ENCODE measurements around the gene S100A2. TPM values are rescaled to one million over a fixed set of nuclear protein-coding genes. Genes with fewer than 3 reads are reported as not detected.

Gene S100A2
- total and polyA plus RNA-seq, 2 of the 8 experiments (the other 6 are each of a cell fraction or from before 2014, with no cell fraction given) = 0.86 TPM; not detected in 1

GRCh38 chr1:153545067-153546055, 20.3 kb downstream of the S100A2 start, which contains the start of gene S100A4 (continued):
- TF ChIP-seq USF2 (IDR thresholded peaks at IDR 0.05; ENCODE audit: low read length) (no peak), RFX5 (IDR thresholded peaks at IDR 0.05; ENCODE audit: borderline replicate concordance, low read depth, low read length) (no peak), YY1 (IDR thresholded peaks at IDR 0.05; ENCODE audit: low read depth, low read length) (no peak), SP4 (IDR thresholded peaks at IDR 0.05; ENCODE audit: low read length) (no peak), BCL11A (IDR thresholded peaks at IDR 0.05; ENCODE audit: low read depth in 2 of 2, low read length in 2 of 2) (no peak), SIN3A (conservative IDR thresholded peaks at IDR 0.05 in 1 of 2, IDR thresholded peaks at IDR 0.05 in 1 of 2; ENCODE audit: low read depth in 1 of 2, low read length in 2 of 2) (no peak), CHD7 (IDR thresholded peaks at IDR 0.05; ENCODE audit: insufficient replicate concordance, low read length) (no peak), TAF1 (IDR thresholded peaks at IDR 0.05; ENCODE audit: low read depth, low read length) (0 out of 2 replicates have a peak, but pooled peaks have one; percentile 24)
